CD14-positive monocyte (primary cell): ENCODE measurements around the gene PPP2R2D. TPM values are rescaled to one million over a fixed set of nuclear protein-coding genes. Genes with fewer than 3 reads are reported as not detected.

Experiments
- DNase-seq, 3 donors: peaks; one replicate each; pipeline ENCODE4 v3.0.0-alpha.2; 2011 to 2022
- H2AFZ ChIP-seq: 2 replicates; pipeline ENCODE4 v1.6.0; 2012; ENCODE audit warnings: mild to moderate bottlenecking, low read depth, low read length, inconsistent platforms; ENCODE audit not compliant: insufficient read depth, poor library complexity, severe bottlenecking
- H3K27ac ChIP-seq, 2 donors: 1 replicate in 1 of 2; 2 replicates in 1 of 2; pipeline ENCODE4 v1.5.1; 2012 to 2013; ENCODE audit warnings: low read length in 2 of 2, control low read depth in 1 of 2, inconsistent platforms in 1 of 2, low read depth in 1 of 2, mild to moderate bottlenecking in 1 of 2
- H3K27me3 ChIP-seq, 2 donors: one replicate each; pipeline versions ENCODE4 v1.6.0 to v1.6.1; 2011 to 2013; ENCODE audit warnings: low read length in 2 of 2; ENCODE audit not compliant: control insufficient read depth in 2 of 2, insufficient read depth in 2 of 2
- H3K36me3 ChIP-seq, 2 donors: replicated peaks in 1 of 2; 1 replicate in 1 of 2; 2 replicates in 1 of 2; pipeline versions ENCODE4 v1.5.1 to v1.6.1; 2012 to 2013; ENCODE audit warnings: low read length in 2 of 2, control low read depth in 1 of 2, inconsistent platforms in 1 of 2, mild to moderate bottlenecking in 1 of 2; ENCODE audit not compliant: insufficient read depth in 2 of 2, control insufficient read depth in 1 of 2
- H3K4me1 ChIP-seq, 2 donors: 1 replicate in 1 of 2; 2 replicates in 1 of 2; pipeline versions ENCODE4 v1.5.1 to v1.6.1; 2012 to 2013; ENCODE audit warnings: low read length in 2 of 2, control low read depth in 1 of 2, inconsistent platforms in 1 of 2, mild to moderate bottlenecking in 1 of 2, moderate library complexity in 1 of 2; ENCODE audit not compliant: insufficient read depth in 2 of 2, control insufficient read depth in 1 of 2
- H3K4me2 ChIP-seq: replicated peaks from 2 replicates; pipeline ENCODE3; 2012; ENCODE audit warnings: low read length, moderate library complexity, mild to moderate bottlenecking; ENCODE audit not compliant: poor library complexity, severe bottlenecking; ENCODE audit errors: extremely low read depth
- H3K4me3 ChIP-seq, 3 experiments: fragments of 200-600 bp in 1 of 3; sonication (generic) in 1 of 3; replicated peaks in 1 of 3; 1 replicate in 2 of 3; 2 replicates in 1 of 3; pipeline ENCODE4 v1.5.1; 2011 to 2013; ENCODE audit warnings: low read length in 3 of 3, mild to moderate bottlenecking in 3 of 3, control low read depth in 2 of 3, low read depth in 2 of 3, inconsistent platforms in 1 of 3, moderate library complexity in 1 of 3
- H3K79me2 ChIP-seq: 2 replicates; pipeline ENCODE4 v1.6.0; 2012; ENCODE audit warnings: mild to moderate bottlenecking, control low read depth, inconsistent platforms, low read length, moderate library complexity; ENCODE audit not compliant: insufficient read depth
- H3K9ac ChIP-seq: 2 replicates; pipeline ENCODE4 v1.6.0; 2017; ENCODE audit warnings: low read length, mild to moderate bottlenecking; ENCODE audit not compliant: insufficient read depth, poor library complexity, severe bottlenecking
- H3K9me3 ChIP-seq, 2 donors: replicated peaks in 1 of 2; 1 replicate in 1 of 2; 2 replicates in 1 of 2; pipeline versions ENCODE4 v1.5.1 to v1.6.1; 2012 to 2013; ENCODE audit warnings: low read length in 2 of 2, control low read depth in 1 of 2; ENCODE audit not compliant: control insufficient read depth in 1 of 2, insufficient read depth in 1 of 2
- H4K20me1 ChIP-seq: 2 replicates; pipeline ENCODE4 v1.6.0; 2012; ENCODE audit warnings: mild to moderate bottlenecking, low read length, control low read depth, moderate library complexity; ENCODE audit not compliant: insufficient read depth
- H3K27ac Mint-ChIP-seq, 7 donors: one replicate each; pipeline ENCODE4 v1.8.0; 2020; ENCODE audit warnings: mild to moderate bottlenecking in 7 of 7, mixed read lengths in 7 of 7, moderate library complexity in 6 of 7, inconsistent platforms in 2 of 7
- H3K27me3 Mint-ChIP-seq, 3 donors: one replicate each; pipeline ENCODE4 v1.8.0; 2021 to 2022; ENCODE audit warnings: low read depth in 3 of 3, mild to moderate bottlenecking in 3 of 3, mixed read lengths in 3 of 3, moderate library complexity in 3 of 3, inconsistent platforms in 1 of 3
- H3K36me3 Mint-ChIP-seq, 2 donors: one replicate each; pipeline ENCODE4 v1.8.0; 2020; ENCODE audit warnings: mixed read lengths in 2 of 2, inconsistent platforms in 1 of 2, mild to moderate bottlenecking in 1 of 2
- H3K4me1 Mint-ChIP-seq: one replicate; pipeline ENCODE4 v1.8.0; 2020; ENCODE audit warnings: mild to moderate bottlenecking, mixed read lengths
- H3K4me3 Mint-ChIP-seq, 2 donors: one replicate each; pipeline ENCODE4 v1.8.0; 2020; ENCODE audit warnings: mild to moderate bottlenecking in 2 of 2, mixed read lengths in 2 of 2, moderate library complexity in 1 of 2
- H3K9me3 Mint-ChIP-seq, 7 donors: one replicate each; pipeline ENCODE4 v1.8.0; 2020 to 2022; ENCODE audit warnings: mixed read lengths in 7 of 7, mild to moderate bottlenecking in 6 of 7, moderate library complexity in 6 of 7, inconsistent platforms in 2 of 7
- CTCF ChIP-seq: fragments of 200-600 bp; IDR thresholded peaks from one replicate; pipeline ENCODE4 v1.8.0; 2022; ENCODE audit warnings: antibody characterized with exemption, mild to moderate bottlenecking
- WGBS: methylation state at CpG from one replicate; pipeline ENCODE4 v1.1.5; 2013; ENCODE audit warnings: missing lambda C conversion rate; ENCODE audit not compliant: insufficient coverage; 5-methylcytosine and 5-hydroxymethylcytosine counted together
- intact Hi-C, 2 donors: fragments of 100-400 bp; cut with micrococcal nuclease; formaldehyde crosslinking; loops; one replicate each; pipeline versions ENCODE4 v1.15.0 to v1.15.1; 2023
- polyA plus RNA-seq, 3 donors: library from polyadenylated mRNA; depleted of rRNA in 1 of 3; unstranded in 2 of 3; stranded (reverse) in 1 of 3; fragments of 300-500 nt in 2 of 3; fragments of >200 nt in 1 of 3; fragmentation: Illumina TruSeq in 2 of 3; gene quantifications; 1 replicate in 2 of 3; 2 replicates in 1 of 3; pipeline ENCODE4 v1.2.3, GENCODE V29; 2012 to 2021

The PPP2R2D gene
- polyA plus RNA-seq, 3 donors = 12.8 to 23.5 (median 12.9) TPM

- no peak overlapping the region for H3K9ac ChIP-seq
- peaks cover 85% of the 10 kb centered on the region for H4K20me1 ChIP-seq
- no peaks in the 10 kb centered on the region for H3K4me1 ChIP-seq
- peaks cover 59 to 74% of the 10 kb centered on the region in 2 donors for H3K36me3 ChIP-seq
- no peaks in the 10 kb centered on the region for H3K27me3 ChIP-seq
- DNase-seq = no peak
- no peak overlapping the region for H3K4me2 ChIP-seq
- 94% methylated on average over 4 of the region's 9 CpGs for WGBS
- no peak overlapping the region for H3K27ac ChIP-seq
- no peaks in the 10 kb centered on the region for H3K9me3 ChIP-seq
- intact Hi-C loops = no loop called here
- H3K79me2 ChIP-seq = peaks cover 42% of the 10 kb centered on the region
- H3K4me3 ChIP-seq = no peak overlapping the region
- H3K27me3 Mint-ChIP-seq = peaks cover 0 to 2% (median 0%) of the 10 kb centered on the region in 3 donors
- no peak for TF ChIP-seq CTCF
- H3K27ac Mint-ChIP-seq = no peak overlapping the region
- peaks cover 0 to 3% (median 0%) of the 10 kb centered on the region in 7 donors for H3K9me3 Mint-ChIP-seq
- peaks cover 49 to 75% of the 10 kb centered on the region in 2 donors for H3K36me3 Mint-ChIP-seq
- H3K4me1 Mint-ChIP-seq = no peaks in the 10 kb centered on the region
- no peak overlapping the region for H3K4me3 Mint-ChIP-seq
- no peak overlapping the region for H2AFZ ChIP-seq
Observed at GRCh38 chr10:131936294-131936693, 35.5 kb downstream of the PPP2R2D start.

- Mint-ChIP-seq H3K36me3 (peaks cover 53 to 79% of the 10 kb centered on the region in 2 donors), H3K27ac (peak overlapping the region in 1 of 7 donors; percentile 77), H3K4me3 (no peak overlapping the region), H3K4me1 (no peaks in the 10 kb centered on the region), H3K27me3 (peaks cover 0 to 2% (median 0%) of the 10 kb centered on the region in 3 donors), H3K9me3 (peaks cover 0 to 3% (median 0%) of the 10 kb centered on the region in 7 donors)
- Histone ChIP-seq H3K4me1 (no peaks in the 10 kb centered on the region), H3K27me3 (no peaks in the 10 kb centered on the region), H3K79me2 (peaks cover 38% of the 10 kb centered on the region), H3K27ac (no peak overlapping the region), H3K36me3 (peaks cover 64 to 78% of the 10 kb centered on the region in 2 donors), H2AFZ (no peak overlapping the region), H3K9ac (no peak overlapping the region), H4K20me1 (peaks cover 85% of the 10 kb centered on the region), H3K4me2 (no peak overlapping the region), H3K9me3 (no peaks in the 10 kb centered on the region), H3K4me3 (no peak overlapping the region)
- DNase-seq = no peak
- no peak for TF ChIP-seq CTCF
- intact Hi-C loops = no loop called here
- WGBS = 96% methylated on average over 16 of the region's 18 CpGs
Observed at GRCh38 chr10:131936736-131937135, 35.9 kb downstream of the PPP2R2D start.
